RCC 7860 (cell line): ENCODE measurements around the gene TIAM2.

Experiments used
- DNase-seq: peaks from one replicate; pipeline ENCODE4 v3.0.0-alpha.2; 2015; ENCODE audit warnings: low spot score
- FAIRE-seq: peaks from 2 replicates; lab custom pipeline; 2012; peaks lifted over from hg19 to GRCh38; lab: Jason Lieb, UNC

The TIAM2 gene

GRCh38 chr6:155055729-155056128, 60.6 kb downstream of the TIAM2 start:
- no peak for FAIRE-seq

GRCh38 chr6:155056756-155057155, 61.6 kb downstream of the TIAM2 start:
- no peak for FAIRE-seq

More at GRCh38 chr6:155055729-155056128, 60.6 kb downstream of the TIAM2 start:
- DNase-seq = no peak

GRCh38 chr6:155061381-155061780, 66.3 kb downstream of the TIAM2 start:
- FAIRE-seq = no peak

More at GRCh38 chr6:155056756-155057155, 61.6 kb downstream of the TIAM2 start:
- no peak for DNase-seq

DNA sequence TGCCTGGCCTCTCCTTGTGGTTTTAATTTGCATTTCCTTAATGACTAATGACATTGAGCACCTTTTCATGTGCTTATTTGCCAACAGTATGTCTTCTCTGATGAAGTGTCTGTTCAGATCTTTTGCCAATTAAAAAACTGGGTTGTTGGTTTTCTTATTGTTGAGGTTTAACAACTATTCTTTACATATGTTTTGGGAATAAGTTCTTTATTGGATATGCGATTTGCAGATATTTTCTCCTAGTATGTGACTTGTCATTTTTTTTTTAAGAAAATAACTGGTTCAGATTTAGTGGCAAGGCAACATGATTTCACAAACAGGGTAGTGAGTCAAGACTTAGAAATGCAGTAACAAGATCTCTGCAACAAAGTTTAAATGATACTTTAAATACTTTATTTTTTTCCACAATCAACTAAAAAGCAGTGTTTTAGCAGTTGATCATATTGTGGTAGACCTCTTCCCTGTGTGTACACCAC, 67.8 kb downstream of the TIAM2 start:
- no peak for FAIRE-seq

More at GRCh38 chr6:155061381-155061780, 66.3 kb downstream of the TIAM2 start:
- DNase-seq = no peak

DNA sequence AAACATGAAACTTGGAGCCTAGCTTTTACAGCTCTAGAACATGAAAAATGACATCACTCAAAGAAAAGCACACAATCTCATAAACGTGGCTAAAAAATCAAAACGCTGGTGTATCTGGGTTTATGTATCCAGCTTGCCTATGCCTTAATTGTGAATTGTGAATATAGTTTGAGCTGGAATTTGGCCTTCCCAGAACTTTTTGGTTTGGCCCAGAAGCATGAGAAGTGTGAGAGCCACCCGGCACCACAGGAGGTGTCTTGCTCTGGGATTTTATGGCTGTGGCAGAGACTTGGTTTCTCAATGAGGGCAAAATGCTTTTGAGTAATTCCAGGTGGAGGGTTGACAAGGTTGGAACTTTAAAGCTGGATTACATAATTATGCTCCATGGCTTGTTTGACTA, 69.2 kb downstream of the TIAM2 start:
- DNase-seq = no peak
- FAIRE-seq = no peak

More for the DNA sequence above, 67.8 kb downstream of the TIAM2 start:
- peak; percentile 16 for DNase-seq

DNA sequence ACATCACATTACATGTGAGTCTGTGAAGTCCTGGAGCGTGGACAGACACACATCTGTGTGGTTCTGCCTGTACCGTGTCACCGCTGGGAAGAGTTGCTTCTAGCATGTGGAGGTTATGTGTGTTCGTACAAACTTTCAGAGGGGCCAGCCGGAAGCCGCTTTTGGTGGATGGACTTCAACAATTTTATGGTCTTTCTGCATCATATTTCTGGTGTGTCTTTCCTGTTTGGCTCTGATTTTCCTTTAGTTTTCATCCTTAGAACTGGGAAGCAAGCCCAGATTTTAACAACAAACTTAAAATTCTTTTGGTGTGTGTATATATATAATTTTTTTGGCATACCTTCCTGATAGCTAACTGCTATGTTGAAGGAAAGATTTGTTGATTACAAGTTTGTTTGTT, 71.2 kb downstream of the TIAM2 start:
- DNase-seq (no peak), FAIRE-seq (no peak)

GRCh38 chr6:155066921-155067680, 72.0 kb downstream of the TIAM2 start:
- FAIRE-seq = no peak
- DNase-seq = no peak

DNA sequence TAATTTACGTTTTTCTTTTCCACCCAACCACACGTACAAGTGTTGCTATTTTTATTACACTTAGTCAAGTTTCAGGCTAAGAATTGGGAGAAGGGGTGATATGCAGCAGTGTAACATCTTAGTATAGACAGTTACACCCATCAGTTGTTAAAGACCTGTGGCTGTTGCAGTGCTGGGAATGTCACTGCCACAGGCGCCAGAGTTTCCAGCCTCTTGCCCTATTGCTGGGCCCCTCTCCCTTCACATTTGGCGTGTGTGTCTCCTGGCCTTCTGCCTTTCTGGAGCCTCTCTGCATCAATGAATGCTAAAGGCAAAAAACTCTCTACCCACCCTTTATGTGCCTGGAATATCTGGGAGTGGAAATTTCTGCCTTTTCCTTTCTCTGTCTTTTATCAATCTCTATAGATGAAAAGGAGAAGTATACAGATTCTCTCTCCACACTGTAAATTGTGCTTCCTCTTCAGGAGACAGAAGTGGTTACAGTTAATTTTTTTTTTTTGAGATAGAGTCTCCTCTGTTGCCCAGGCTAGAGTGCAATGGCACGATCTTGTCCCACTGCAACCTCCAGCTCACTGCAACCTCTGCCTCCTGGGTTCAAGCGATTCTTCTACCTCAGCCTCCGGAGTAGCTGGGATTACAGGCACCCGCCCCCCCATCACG, 73.0 kb downstream of the TIAM2 start:
- no peak for FAIRE-seq
- no peak for DNase-seq

GRCh38 chr6:155069543-155069942, 74.4 kb downstream of the TIAM2 start:
- FAIRE-seq = no peak
- no peak for DNase-seq

- DNase-seq (no peak), FAIRE-seq (no peak)
Observed at GRCh38 chr6:155075930-155076695, 81.0 kb downstream of the TIAM2 start.

DNA sequence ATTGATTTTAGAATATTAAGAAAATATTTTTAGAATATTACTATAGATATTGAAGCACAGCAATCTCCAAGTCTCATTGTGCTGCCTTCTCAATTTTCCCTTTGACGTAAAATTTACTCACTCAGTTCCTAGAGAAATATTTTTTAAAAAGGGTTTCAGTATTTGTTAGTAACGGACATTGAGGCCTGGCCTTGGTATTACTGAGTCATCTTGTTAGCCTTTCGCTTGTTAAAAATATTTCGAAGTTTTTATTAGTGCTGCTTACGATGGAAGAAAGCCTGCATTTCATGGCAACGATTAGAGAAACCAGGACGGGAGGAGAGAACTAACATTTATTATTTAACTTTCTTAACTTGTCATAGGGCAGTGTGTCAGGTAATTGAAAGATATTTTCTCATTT, 82.2 kb downstream of the TIAM2 start:
- DNase-seq (no peak), FAIRE-seq (no peak)

GRCh38 chr6:155077784-155078183, 82.7 kb downstream of the TIAM2 start:
- no peak for DNase-seq

DNA sequence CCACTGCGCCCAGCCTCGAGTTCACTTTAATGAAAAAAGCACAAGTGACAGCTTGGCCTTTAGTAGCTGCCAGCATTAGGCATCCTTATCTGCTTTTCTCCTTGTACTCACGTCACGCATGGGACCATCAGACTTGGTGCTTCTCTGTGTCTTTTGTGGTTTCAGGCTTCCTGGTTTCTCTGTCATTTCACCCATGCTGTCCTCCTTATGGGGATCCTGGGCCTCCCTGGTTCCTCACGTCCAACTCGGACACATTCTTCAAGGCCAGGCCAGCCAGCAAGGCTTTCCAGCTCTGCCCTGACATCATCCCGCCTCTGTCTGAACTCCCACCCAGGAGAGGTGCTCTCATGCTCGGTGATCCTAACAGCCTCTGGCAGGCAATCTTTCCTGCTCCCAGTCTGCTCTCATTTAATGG, 83.2 kb downstream of the TIAM2 start:
- FAIRE-seq (no peak), DNase-seq (peak; percentile 58)

More at GRCh38 chr6:155077784-155078183, 82.7 kb downstream of the TIAM2 start:
- FAIRE-seq = no peak

DNA sequence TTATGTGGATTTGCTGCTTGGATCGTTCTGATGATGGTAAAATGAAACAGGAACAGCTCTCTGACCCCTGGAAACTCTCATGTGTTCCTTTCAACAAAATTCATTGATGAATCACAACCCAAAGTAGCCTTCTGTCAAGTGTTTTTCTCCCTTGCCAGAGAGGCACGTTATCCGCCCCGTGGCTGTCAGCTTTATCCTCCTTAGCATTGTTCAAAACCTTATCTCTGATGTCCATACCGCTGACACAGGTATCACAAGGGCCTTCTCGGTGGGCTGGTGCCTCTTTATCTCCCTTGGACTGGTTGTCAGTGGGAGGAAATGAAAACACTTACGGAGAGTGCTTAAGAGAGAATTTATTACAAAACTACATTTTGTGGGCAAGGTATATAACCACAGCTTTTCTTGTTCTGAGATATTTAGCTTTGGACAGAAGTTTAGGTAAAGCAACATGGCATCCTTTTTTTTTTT, 84.9 kb downstream of the TIAM2 start:
- FAIRE-seq = no peak
- no peak for DNase-seq

DNA sequence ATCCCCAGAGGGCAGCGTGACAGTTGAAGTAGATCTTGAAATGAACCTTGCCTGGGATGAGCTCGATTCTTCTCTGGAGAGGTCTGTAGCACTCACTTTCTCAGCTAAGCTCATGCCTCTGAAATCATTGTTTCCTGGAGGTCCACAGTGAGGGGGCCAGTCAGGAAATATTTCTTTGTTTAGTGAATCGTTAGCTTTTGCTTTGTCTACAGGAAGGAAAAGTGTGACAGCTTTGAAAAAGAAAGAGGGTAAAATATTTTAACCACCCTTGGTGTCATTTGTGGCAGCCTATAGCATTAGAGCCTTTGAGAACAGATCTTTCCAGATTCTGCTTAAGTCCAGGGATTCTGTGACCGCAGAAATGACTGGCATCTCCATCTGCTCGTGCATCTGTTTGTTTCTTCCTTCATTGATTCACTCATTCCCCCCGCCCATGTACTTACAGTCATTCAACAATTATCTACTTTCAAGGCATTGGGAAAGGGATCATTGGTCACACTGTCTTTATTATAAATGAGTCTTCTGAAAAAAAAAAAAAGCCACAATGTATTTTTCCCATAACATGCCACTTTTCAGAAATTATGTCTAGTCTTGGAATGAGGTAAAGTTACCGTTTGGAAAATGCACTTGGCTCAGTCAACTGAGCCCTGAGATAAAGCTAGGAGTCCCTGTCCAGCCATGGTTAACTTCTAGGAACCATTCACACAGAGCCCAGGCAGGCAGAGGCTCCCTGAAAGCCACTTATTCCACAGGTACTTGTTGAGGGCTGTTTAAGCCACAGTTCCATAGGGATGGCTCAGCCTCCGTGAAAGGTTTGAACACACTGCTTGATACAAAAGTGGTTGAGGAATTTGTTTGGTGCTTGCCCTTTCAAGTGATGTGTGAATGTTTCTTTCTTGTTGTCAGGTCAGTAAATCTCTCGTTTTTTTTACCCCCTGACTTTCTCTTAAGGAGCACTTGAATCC, 86.0 kb downstream of the TIAM2 start:
- FAIRE-seq (no peak), DNase-seq (no peak)

DNA sequence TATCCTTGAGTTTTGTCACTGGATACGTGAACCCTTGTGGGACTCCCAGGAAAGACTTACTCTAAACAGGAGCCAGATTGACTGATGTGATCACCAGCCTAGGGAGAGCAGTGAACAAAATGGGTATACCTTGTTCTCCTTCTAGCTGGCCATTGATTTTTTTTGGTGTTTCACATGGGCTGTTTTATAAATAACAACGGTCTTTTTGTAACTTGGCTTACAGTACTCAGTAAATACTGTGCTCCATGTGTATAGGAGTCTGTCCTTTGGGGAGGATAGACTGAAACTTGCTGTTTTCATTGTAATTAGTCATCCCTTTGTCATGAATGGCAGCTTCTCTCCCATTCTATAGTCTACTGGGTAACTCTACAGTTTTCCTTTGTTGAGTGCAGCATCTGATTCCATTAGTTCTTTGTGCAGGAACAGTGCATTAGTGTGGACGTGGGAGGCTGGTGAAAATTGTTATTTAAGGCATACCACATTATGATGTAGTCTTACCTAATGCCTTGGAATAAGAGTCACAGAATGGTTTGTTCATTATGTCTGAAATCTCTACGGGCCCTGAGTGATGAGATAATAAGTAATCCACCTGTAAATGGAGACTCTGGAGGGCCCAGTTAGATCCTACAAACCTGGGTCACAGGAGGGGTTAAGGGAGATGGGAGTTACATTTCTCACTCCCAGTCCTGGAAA, 89.5 kb downstream of the TIAM2 start:
- FAIRE-seq (peak; percentile 44), DNase-seq (peak; percentile 84)

DNA sequence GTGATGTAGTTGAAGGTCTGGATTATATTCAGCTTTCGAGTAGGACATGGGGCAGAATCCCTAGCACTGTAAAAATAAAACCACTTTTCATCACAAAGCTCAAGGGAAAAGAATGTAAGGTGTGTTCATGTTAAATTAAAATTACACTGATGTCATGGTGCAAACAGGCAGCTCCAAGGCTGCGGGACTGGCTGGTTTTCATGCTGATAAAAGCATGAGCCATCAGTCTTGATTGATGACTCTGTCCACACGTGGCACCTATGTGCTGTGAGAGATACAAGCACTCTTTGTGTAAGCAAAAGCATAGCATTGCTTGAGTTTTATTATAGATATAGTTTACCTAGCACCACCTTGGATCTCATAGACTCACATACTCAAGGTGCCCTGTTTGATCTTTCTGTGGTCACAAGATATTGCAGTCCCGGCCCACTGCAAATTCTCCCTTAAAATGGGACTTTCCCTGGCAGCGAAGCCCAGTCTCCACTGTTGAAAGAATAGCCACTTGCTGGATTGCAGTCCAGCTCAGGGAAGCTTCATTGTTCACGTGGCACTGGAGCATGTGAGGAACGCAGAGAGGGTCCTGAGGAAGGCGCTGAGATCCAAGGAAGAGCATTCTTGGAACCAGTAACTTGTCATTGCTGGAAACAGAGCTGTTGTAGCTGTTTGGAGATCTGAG, 90.6 kb downstream of the TIAM2 start:
- FAIRE-seq = peak; percentile 85

GRCh38 chr6:155088856-155089255, 93.7 kb downstream of the TIAM2 start:
- FAIRE-seq = no peak

More for the DNA sequence above, 90.6 kb downstream of the TIAM2 start:
- peak; percentile 97 for DNase-seq

GRCh38 chr6:155089746-155090145, 94.6 kb downstream of the TIAM2 start:
- peak; percentile 35 for DNase-seq
- no peak for FAIRE-seq

More at GRCh38 chr6:155088856-155089255, 93.7 kb downstream of the TIAM2 start:
- DNase-seq = peak; percentile 37
